HepG2 (cell line): ENCODE results near the gene ANAPC1. TPM values are rescaled to one million over a fixed set of nuclear protein-coding genes. Genes with fewer than 3 reads are reported as not detected.

Source experiments
- GRHL1 ChIP-seq: sonication (generic); formaldehyde crosslinking; conservative IDR thresholded peaks from 2 replicates; pipeline ENCODE4 v1.8.0; 2022; ENCODE audit warnings: missing genetic modification reagents
- PAWR ChIP-seq: sonication (generic); formaldehyde crosslinking; IDR thresholded peaks from 2 replicates; pipeline ENCODE4 v1.4.0; 2020; ENCODE audit warnings: missing genetic modification reagents, mild to moderate bottlenecking, borderline replicate concordance
- REL ChIP-seq: sonication (generic); formaldehyde crosslinking; conservative IDR thresholded peaks from 2 replicates; pipeline ENCODE4 v1.8.0; 2022; ENCODE audit warnings: mild to moderate bottlenecking, missing genetic modification reagents, moderate library complexity
- TAF15 ChIP-seq: fragments of 200-400 bp; formaldehyde crosslinking; IDR thresholded peaks from one replicate; pipeline ENCODE4 v1.6.1; 2018; ENCODE audit warnings: mild to moderate bottlenecking, low read depth, low read length; ENCODE audit not compliant: poor library complexity, severe bottlenecking
- THYN1 ChIP-seq: sonication (generic); formaldehyde crosslinking; IDR thresholded peaks from 2 replicates; pipeline ENCODE4 v1.8.1; 2023; ENCODE audit warnings: low read depth, mild to moderate bottlenecking, moderate library complexity, missing genetic modification reagents, borderline replicate concordance
- ZNF318 ChIP-seq: sonication (generic); formaldehyde crosslinking; IDR thresholded peaks from 2 replicates; pipeline ENCODE4 v1.4.0; 2020; ENCODE audit warnings: mild to moderate bottlenecking, missing genetic modification reagents
- polyA plus RNA-seq, 8 experiments: library from polyadenylated mRNA; depleted of rRNA in 3 of 8; stranded (reverse) in 7 of 8; unstranded in 1 of 8; fragments of >200 nt; fragmentation: Illumina TruSeq in 4 of 8; extraction: Trizol in 4 of 8; gene quantifications; 2 replicates each; pipeline versions ENCODE4 v1.2.1 to v1.2.3, GENCODE V29; 2011 to 2016; ENCODE audit warnings: low read depth in 4 of 8, missing spikeins in 1 of 8, mixed read lengths in 1 of 8; ENCODE audit not compliant: insufficient read depth in 1 of 8
- total RNA-seq, 5 experiments: library from RNA; depleted of rRNA; stranded (reverse); fragments of >200 nt; fragmentation: Illumina TruSeq; extraction: Trizol; gene quantifications; 2 replicates each; pipeline ENCODE4 v1.2.3, GENCODE V29; 2016; ENCODE audit warnings: low read depth in 1 of 5
- TF ChIP-seq, protein P1 (sequence below): sonication (generic); formaldehyde crosslinking; IDR thresholded peaks from one replicate; pipeline ENCODE4 v1.5.1; 2020; ENCODE audit warnings: mild to moderate bottlenecking, missing genetic modification reagents; ENCODE audit errors: not compliant biosample characterization

ANAPC1 gene
- total and polyA plus RNA-seq, 2 of the 13 experiments (the other 11 are each of a cell fraction or from before 2014, with no cell fraction given) = 50.0 to 89.7 TPM

- TF ChIP-seq, protein P1, sequence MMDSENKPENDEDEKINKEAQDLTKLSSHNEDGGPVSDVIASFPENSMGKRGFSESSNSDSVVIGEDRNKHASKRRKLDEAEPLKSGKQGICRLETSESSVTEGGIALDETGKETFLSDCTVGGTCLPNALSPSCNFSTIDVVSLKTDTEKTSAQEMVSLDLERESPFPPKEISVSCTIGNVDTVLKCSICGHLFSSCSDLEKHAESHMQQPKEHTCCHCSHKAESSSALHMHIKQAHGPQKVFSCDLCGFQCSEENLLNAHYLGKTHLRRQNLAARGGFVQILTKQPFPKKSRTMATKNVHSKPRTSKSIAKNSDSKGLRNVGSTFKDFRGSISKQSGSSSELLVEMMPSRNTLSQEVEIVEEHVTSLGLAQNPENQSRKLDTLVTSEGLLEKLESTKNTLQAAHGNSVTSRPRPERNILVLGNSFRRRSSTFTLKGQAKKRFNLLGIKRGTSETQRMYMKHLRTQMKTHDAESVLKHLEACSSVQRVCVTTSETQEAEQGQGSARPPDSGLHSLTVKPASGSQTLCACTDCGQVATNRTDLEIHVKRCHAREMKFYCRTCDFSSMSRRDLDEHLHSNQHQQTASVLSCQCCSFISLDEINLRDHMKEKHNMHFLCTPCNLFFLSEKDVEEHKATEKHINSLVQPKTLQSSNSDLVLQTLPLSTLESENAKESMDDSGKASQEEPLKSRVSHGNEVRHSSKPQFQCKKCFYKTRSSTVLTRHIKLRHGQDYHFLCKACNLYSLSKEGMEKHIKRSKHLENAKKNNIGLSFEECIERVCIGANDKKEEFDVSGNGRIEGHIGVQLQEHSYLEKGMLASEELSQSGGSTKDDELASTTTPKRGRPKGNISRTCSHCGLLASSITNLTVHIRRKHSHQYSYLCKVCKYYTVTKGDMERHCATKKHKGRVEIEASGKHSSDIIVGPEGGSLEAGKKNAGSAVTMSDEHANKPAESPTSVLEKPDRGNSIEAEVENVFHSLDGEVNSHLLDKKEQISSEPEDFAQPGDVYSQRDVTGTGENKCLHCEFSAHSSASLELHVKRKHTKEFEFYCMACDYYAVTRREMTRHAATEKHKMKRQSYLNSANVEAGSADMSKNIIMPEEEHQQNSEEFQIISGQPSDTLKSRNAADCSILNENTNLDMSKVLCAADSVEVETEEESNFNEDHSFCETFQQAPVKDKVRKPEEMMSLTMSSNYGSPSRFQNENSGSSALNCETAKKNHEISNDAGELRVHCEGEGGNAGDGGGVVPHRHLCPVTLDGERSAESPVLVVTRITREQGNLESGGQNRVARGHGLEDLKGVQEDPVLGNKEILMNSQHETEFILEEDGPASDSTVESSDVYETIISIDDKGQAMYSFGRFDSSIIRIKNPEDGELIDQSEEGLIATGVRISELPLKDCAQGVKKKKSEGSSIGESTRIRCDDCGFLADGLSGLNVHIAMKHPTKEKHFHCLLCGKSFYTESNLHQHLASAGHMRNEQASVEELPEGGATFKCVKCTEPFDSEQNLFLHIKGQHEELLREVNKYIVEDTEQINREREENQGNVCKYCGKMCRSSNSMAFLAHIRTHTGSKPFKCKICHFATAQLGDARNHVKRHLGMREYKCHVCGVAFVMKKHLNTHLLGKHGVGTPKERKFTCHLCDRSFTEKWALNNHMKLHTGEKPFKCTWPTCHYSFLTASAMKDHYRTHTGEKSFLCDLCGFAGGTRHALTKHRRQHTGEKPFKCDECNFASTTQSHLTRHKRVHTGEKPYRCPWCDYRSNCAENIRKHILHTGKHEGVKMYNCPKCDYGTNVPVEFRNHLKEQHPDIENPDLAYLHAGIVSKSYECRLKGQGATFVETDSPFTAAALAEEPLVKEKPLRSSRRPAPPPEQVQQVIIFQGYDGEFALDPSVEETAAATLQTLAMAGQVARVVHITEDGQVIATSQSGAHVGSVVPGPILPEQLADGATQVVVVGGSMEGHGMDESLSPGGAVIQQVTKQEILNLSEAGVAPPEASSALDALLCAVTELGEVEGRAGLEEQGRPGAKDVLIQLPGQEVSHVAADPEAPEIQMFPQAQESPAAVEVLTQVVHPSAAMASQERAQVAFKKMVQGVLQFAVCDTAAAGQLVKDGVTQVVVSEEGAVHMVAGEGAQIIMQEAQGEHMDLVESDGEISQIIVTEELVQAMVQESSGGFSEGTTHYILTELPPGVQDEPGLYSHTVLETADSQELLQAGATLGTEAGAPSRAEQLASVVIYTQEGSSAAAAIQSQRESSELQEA = no peak
- TF ChIP-seq PAWR = no peak
- TF ChIP-seq GRHL1 = no peak
- no peak for TF ChIP-seq ZNF318 (CRISPR knock-in tag)
- TF ChIP-seq TAF15 = no peak
- TF ChIP-seq THYN1 (CRISPR knock-in tag) = no peak
- TF ChIP-seq REL = 0 out of 2 replicates have a peak, but pooled peaks have one; percentile 55
Observed at GRCh38 chr2:111883661-111884591, at the start of gene ANAPC1 (continued).
